A549 (cell line): ENCODE data around the gene SMIM7. TPM values are rescaled to one million over a fixed set of nuclear protein-coding genes. Genes with fewer than 3 reads are reported as not detected.

Experiments used
- ATAC-seq, 2 experiments: fragments of 200-7000 bp in 1 of 2; fragments of >200 bp in 1 of 2; cut with Nextera tagmentation in 1 of 2; cut with Tn5 transposase in 1 of 2; 3 replicates each; pipeline versions ENCODE4 v1.8.0 to v1.9.1; 2018 to 2020; ENCODE audit warnings: mild to moderate bottlenecking in 1 of 2, moderate library complexity in 1 of 2
- CTCF ChIA-PET: fragments of 300-600 bp; sonication (Branson Sonifier 250); formaldehyde crosslinking; extraction: SDS; loops from one replicate; lab custom pipeline; 2021; ENCODE audit warnings: antibody characterized with exemption, inconsistent platforms; lab: Yijun Ruan, JAX
- POLR2A ChIA-PET: fragments of 350-600 bp; formaldehyde crosslinking; extraction: SDS; loops from one replicate; lab custom pipeline; 2021; ENCODE audit warnings: antibody characterized with exemption, inconsistent platforms; lab: Yijun Ruan, JAX
- DNase-seq, 2 experiments: peaks; one replicate each; pipeline versions ENCODE4 v3.0.0 to v3.0.0-alpha.2; 2011 to 2016; ENCODE audit warnings: low read depth in 1 of 2, low spot score in 1 of 2
- FAIRE-seq: peaks from 2 replicates; lab custom pipeline; 2011; peaks lifted over from hg19 to GRCh38; lab: Jason Lieb, UNC
- H3K27ac ChIP-seq, 2 experiments: fragments of >200 bp; sonication (Bioruptor Twin); formaldehyde crosslinking; 3 replicates each; pipeline ENCODE4 v1.5.1; 2016 to 2017
- H3K4me1 ChIP-seq: fragments of >200 bp; sonication (Bioruptor Twin); formaldehyde crosslinking; 3 replicates; pipeline ENCODE4 v1.6.1; 2016
- H3K4me2 ChIP-seq: fragments of >200 bp; sonication (Bioruptor Twin); formaldehyde crosslinking; 3 replicates; pipeline ENCODE4 v1.6.1; 2016
- H3K4me3 ChIP-seq: fragments of >200 bp; sonication (Bioruptor Twin); formaldehyde crosslinking; 3 replicates; pipeline ENCODE4 v1.5.1; 2016
- H3K9me3 ChIP-seq: fragments of >200 bp; sonication (Bioruptor Twin); formaldehyde crosslinking; 3 replicates; pipeline ENCODE4 v1.6.1; 2016
- CBX8 ChIP-seq: fragments of 200-600 bp; sonication (generic); IDR thresholded peaks from 2 replicates; pipeline ENCODE4 v1.6.1; 2016
- CEBPB ChIP-seq, 2 experiments: fragments of >200 bp in 1 of 2; sonication (Bioruptor Twin) in 1 of 2; formaldehyde crosslinking in 1 of 2; IDR thresholded peaks; 2 replicates each; pipeline ENCODE4 v1.6.1; 2012 to 2016
- EHF ChIP-seq: fragments of 250-450 bp; sonication (Bioruptor Pico); IDR thresholded peaks from 2 replicates; pipeline ENCODE4 v1.5.0; 2020; ENCODE audit warnings: mild to moderate bottlenecking
- ESRRA ChIP-seq: fragments of 150-350 bp; IDR thresholded peaks from 2 replicates; pipeline ENCODE4 v1.6.1; 2014; ENCODE audit warnings: mild to moderate bottlenecking, low read length, borderline replicate concordance
- FOSL2 ChIP-seq, 2 experiments: fragments of 450-650 bp in 1 of 2; fragments of >200 bp in 1 of 2; sonication (Bioruptor Twin) in 1 of 2; formaldehyde crosslinking; IDR thresholded peaks; 2 replicates each; pipeline versions ENCODE4 v1.5.0 to v1.6.1; 2016 to 2020; ENCODE audit warnings: mild to moderate bottlenecking in 1 of 2, moderate library complexity in 1 of 2
- HOXB13 ChIP-seq: fragments of 250-450 bp; sonication (Bioruptor Pico); IDR thresholded peaks from 2 replicates; pipeline ENCODE4 v1.5.0; 2020; ENCODE audit warnings: low read depth, mild to moderate bottlenecking, moderate library complexity
- HOXB5 ChIP-seq: fragments of 250-450 bp; sonication (Bioruptor Pico); IDR thresholded peaks from 2 replicates; pipeline ENCODE4 v1.5.0; 2020; ENCODE audit warnings: mild to moderate bottlenecking, moderate library complexity
- MAFK ChIP-seq: fragments of 450-650 bp; IDR thresholded peaks from 2 replicates; pipeline ENCODE4 v1.6.1; 2014; ENCODE audit not compliant: partially characterized antibody
- MYC ChIP-seq: IDR thresholded peaks from 2 replicates; pipeline ENCODE4 v1.6.1; 2012; ENCODE audit warnings: mild to moderate bottlenecking, inconsistent platforms, low read length, improper control_type of control experiment, borderline replicate concordance
- NPAS2 ChIP-seq: fragments of 250-450 bp; sonication (Bioruptor Pico); IDR thresholded peaks from 2 replicates; pipeline ENCODE4 v1.8.0; 2022; ENCODE audit warnings: mild to moderate bottlenecking, moderate library complexity, borderline replicate concordance
- NR3C1 ChIP-seq: fragments of >200 bp; sonication (Bioruptor Twin); formaldehyde crosslinking; IDR thresholded peaks from 3 replicates; pipeline ENCODE4 v1.6.1; 2017
- PHF8 ChIP-seq: fragments of 200-600 bp; sonication (generic); IDR thresholded peaks from 2 replicates; pipeline ENCODE4 v1.6.1; 2016; ENCODE audit warnings: low read depth, mild to moderate bottlenecking, antibody characterized with exemption, moderate library complexity, borderline replicate concordance
- RAD21 ChIP-seq, 2 experiments: fragments of >200 bp in 1 of 2; sonication (Bioruptor Twin) in 1 of 2; formaldehyde crosslinking in 1 of 2; IDR thresholded peaks in 1 of 2; conservative IDR thresholded peaks in 1 of 2; 2 replicates in 1 of 2; 3 replicates in 1 of 2; pipeline ENCODE4 v1.6.1; 2012 to 2018; ENCODE audit warnings: inconsistent platforms in 1 of 2
- RARB ChIP-seq: fragments of 250-450 bp; sonication (Bioruptor Pico); IDR thresholded peaks from 2 replicates; pipeline ENCODE4 v1.8.0; 2021; ENCODE audit warnings: mild to moderate bottlenecking, moderate library complexity
- RFX5 ChIP-seq: fragments of 450-650 bp; IDR thresholded peaks from 2 replicates; pipeline ENCODE4 v1.7.1; 2014; ENCODE audit warnings: antibody characterized with exemption, mild to moderate bottlenecking, moderate library complexity
- SREBF2 ChIP-seq: fragments of 450-650 bp; IDR thresholded peaks from 2 replicates; pipeline ENCODE4 v1.6.1; 2014; ENCODE audit warnings: mild to moderate bottlenecking, moderate library complexity
- TFCP2L1 ChIP-seq: fragments of 250-450 bp; sonication (Bioruptor Pico); IDR thresholded peaks from 2 replicates; pipeline ENCODE4 v1.5.0; 2021; ENCODE audit warnings: mild to moderate bottlenecking
- TP53 ChIP-seq: fragments of 250-450 bp; sonication (Bioruptor Pico); IDR thresholded peaks from 2 replicates; pipeline ENCODE4 v1.5.0; 2021; ENCODE audit warnings: mild to moderate bottlenecking, moderate library complexity
- ZSCAN20 ChIP-seq: fragments of 250-450 bp; sonication (Bioruptor Pico); IDR thresholded peaks from 2 replicates; pipeline ENCODE4 v1.8.0; 2022; ENCODE audit warnings: mild to moderate bottlenecking, moderate library complexity
- WGBS: methylation state at CpG from one replicate; pipeline ENCODE4 v1.1.6; 2017; ENCODE audit errors: missing lambda C conversion rate; 5-methylcytosine and 5-hydroxymethylcytosine counted together
- polyA plus RNA-seq, 4 experiments: library from polyadenylated mRNA; depleted of rRNA in 3 of 4; stranded (reverse); fragments of >200 nt; fragmentation: RNase III in 1 of 4; extraction: RNeasy Plus Mini Kit Qiagen cat#74134 plus additional on column Dnase treatment in 1 of 4; gene quantifications; 2 replicates in 3 of 4; 3 replicates in 1 of 4; pipeline ENCODE4 v1.2.3, GENCODE V29; 2011 to 2017
- TF ChIP-seq, protein P1 (sequence below): fragments of 250-450 bp; sonication (Bioruptor Pico); IDR thresholded peaks from 2 replicates; pipeline ENCODE4 v1.5.0; 2021; ENCODE audit warnings: mild to moderate bottlenecking, moderate library complexity, borderline replicate concordance
- TF ChIP-seq, protein P2 (sequence below): IDR thresholded peaks from 2 replicates; pipeline ENCODE4 v1.6.1; 2012
- TF ChIP-seq, protein P3 (sequence below): IDR thresholded peaks from 2 replicates; pipeline ENCODE4 v1.6.1; 2012; ENCODE audit warnings: low read depth, borderline replicate concordance
- TF ChIP-seq, protein P4 (sequence below): fragments of 250-450 bp; sonication (Bioruptor Pico); IDR thresholded peaks from 2 replicates; pipeline ENCODE4 v1.5.0; 2020; ENCODE audit warnings: low read depth, mild to moderate bottlenecking, moderate library complexity
- TF ChIP-seq, protein P5 (sequence below): fragments of 200-600 bp; sonication (generic); IDR thresholded peaks from 2 replicates; pipeline ENCODE4 v1.6.1; 2016; ENCODE audit warnings: antibody characterized with exemption, mild to moderate bottlenecking, moderate library complexity

SMIM7 gene
- polyA plus RNA-seq, 2 of the 4 experiments (the other 2 are of a cell fraction), result 74.7 to 98.8 TPM

DNA sequence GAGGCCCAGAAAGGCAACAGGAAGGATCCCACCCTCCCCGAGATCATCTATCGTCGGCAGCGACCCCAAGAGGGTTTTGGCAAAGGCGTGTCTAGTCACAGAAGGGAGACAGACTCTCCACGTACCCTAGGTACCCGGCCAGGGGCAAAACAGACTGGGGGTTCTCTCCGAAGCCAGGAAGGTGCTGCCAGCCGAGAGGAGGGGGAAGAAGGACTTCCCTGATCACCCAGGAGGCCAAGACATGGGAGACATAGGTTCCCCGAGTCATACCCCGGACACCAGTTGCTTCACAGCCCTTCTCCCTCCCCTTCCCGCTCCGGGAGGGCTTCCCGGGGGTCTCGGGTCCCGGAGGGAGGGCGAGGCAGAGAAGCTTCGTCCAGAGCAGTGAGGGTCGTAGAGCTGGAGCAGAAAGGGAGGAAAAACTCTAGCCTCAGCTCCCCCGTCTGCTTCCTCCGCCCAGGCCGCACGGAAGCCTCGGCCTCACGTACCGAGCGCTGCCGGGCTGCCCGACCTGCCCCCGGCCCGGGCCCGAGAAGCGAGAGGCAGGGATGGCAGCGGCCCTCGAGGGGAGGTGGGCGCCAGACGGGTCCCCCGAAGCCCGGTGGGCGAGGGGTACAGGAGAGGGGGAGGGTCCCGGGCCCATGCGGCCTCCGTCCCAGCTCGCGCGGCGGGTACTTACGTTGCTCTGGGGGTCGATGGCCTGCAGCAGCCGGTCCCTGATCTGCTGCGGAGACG is 32.6 kb downstream of the SMIM7 start:
- Histone ChIP-seq H3K9me3 (no peaks in the 10 kb centered on the region), H3K4me2 (peak overlapping the region; percentile 87), H3K4me3 (peak overlapping the region; percentile 98), H3K4me1 (peaks cover 15% of the 10 kb centered on the region; the same call in 2 of the 3 replicates), H3K27ac (peak overlapping the region; percentile 89 to 99)
- CTCF ChIA-PET, result interaction anchor here (0.6 to 0.9 kb wide), 2 partner anchors 11 to 31 kb away, joined by 3 read pairs; no protein-coding TSS in a partner anchor
- TF ChIP-seq, protein P1, sequence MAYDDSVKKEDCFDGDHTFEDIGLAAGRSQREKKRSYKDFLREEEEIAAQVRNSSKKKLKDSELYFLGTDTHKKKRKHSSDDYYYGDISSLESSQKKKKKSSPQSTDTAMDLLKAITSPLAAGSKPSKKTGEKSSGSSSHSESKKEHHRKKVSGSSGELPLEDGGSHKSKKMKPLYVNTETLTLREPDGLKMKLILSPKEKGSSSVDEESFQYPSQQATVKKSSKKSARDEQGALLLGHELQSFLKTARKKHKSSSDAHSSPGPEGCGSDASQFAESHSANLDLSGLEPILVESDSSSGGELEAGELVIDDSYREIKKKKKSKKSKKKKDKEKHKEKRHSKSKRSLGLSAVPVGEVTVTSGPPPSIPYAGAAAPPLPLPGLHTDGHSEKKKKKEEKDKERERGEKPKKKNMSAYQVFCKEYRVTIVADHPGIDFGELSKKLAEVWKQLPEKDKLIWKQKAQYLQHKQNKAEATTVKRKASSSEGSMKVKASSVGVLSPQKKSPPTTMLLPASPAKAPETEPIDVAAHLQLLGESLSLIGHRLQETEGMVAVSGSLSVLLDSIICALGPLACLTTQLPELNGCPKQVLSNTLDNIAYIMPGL (CRISPR knock-in tag), result 0 out of 2 replicates have a peak, but pooled peaks have one; percentile 34
- no peak for TF ChIP-seq CEBPB (IDR thresholded peaks at IDR 0.05)
- no peak for TF ChIP-seq TP53 (CRISPR knock-in tag)
- no peak for TF ChIP-seq RAD21 (conservative IDR thresholded peaks at IDR 0.05 in 1 of 2, IDR thresholded peaks at IDR 0.05 in 1 of 2)
- no peak for TF ChIP-seq FOSL2 (IDR thresholded peaks at IDR 0.05)
- TF ChIP-seq FOSL2 (CRISPR knock-in tag; IDR thresholded peaks at IDR 0.05), result no peak
- no peak for TF ChIP-seq ZSCAN20 (CRISPR knock-in tag)
- TF ChIP-seq EHF, result no peak
- TF ChIP-seq CBX8, result peak; percentile 67; the same call in 1 of the 2 replicates
- peak; percentile 83 for TF ChIP-seq PHF8
- ATAC-seq, result no peak
- no peak for FAIRE-seq
- DNase-seq, result peak in 1 of 2 experiments; percentile 11
- WGBS, result 4% methylated on average over 16 of the region's 52 CpGs
- POLR2A ChIA-PET, result interaction anchor here (1.0 kb wide), 3 partner anchors 10 to 85 kb away, joined by 3 to 4 read pairs (median 4); no protein-coding TSS in a partner anchor

DNA sequence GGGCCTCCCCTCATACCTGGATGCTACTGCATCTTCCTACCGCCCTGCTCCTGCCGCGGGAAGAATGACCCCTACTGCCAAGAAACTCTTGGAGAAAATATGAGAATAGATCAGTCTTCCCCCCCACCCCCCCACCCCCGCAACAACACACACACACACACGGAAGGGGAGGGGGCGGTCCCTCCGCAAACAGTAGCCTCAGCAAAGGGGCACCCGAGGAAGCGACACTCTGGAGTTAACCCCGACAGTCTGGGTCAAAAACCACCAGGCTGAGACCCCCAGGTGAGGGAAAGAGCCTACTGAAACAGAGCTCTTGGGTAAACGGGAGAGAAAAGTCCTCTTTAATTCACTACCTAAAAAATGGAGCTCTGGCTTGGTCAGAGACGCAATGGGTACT is 33.1 kb downstream of the SMIM7 start:
- CTCF ChIA-PET, result interaction anchor here (0.6 kb wide), 1 partner anchor 12 kb away, joined by 3 read pairs; no protein-coding TSS in a partner anchor
- no peak for DNase-seq
- POLR2A ChIA-PET, result no interaction called here
- WGBS, result 32% methylated on average over 5 of the region's 12 CpGs
- H3K4me3 ChIP-seq, result peak overlapping the region; percentile 98
- no peaks in the 10 kb centered on the region for H3K9me3 ChIP-seq
- no peak for ATAC-seq
- peak overlapping the region; percentile 89 to 99 for H3K27ac ChIP-seq
- peak overlapping the region; percentile 87 for H3K4me2 ChIP-seq
- H3K4me1 ChIP-seq, result peaks cover 15% of the 10 kb centered on the region; the same call in 2 of the 3 replicates
- TF ChIP-seq RAD21 (conservative IDR thresholded peaks at IDR 0.05 in 1 of 2, IDR thresholded peaks at IDR 0.05 in 1 of 2) (no peak), NR3C1 (no peak), HOXB13 (CRISPR knock-in tag) (no peak), TP53 (CRISPR knock-in tag) (no peak), RARB (CRISPR knock-in tag) (no peak), TFCP2L1 (CRISPR knock-in tag) (no peak), HOXB5 (CRISPR knock-in tag) (no peak), SREBF2 (no peak), EHF (no peak), ESRRA (no peak), MAFK (no peak), RFX5 (no peak), NPAS2 (CRISPR knock-in tag) (no peak), MYC (no peak)
- TF ChIP-seq, protein P2, sequence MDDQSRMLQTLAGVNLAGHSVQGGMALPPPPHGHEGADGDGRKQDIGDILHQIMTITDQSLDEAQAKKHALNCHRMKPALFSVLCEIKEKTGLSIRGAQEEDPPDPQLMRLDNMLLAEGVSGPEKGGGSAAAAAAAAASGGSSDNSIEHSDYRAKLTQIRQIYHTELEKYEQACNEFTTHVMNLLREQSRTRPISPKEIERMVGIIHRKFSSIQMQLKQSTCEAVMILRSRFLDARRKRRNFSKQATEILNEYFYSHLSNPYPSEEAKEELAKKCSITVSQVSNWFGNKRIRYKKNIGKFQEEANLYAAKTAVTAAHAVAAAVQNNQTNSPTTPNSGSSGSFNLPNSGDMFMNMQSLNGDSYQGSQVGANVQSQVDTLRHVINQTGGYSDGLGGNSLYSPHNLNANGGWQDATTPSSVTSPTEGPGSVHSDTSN, result no peak
- TF ChIP-seq, protein P3, sequence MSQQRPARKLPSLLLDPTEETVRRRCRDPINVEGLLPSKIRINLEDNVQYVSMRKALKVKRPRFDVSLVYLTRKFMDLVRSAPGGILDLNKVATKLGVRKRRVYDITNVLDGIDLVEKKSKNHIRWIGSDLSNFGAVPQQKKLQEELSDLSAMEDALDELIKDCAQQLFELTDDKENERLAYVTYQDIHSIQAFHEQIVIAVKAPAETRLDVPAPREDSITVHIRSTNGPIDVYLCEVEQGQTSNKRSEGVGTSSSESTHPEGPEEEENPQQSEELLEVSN, result no peak
- TF ChIP-seq, protein P4, sequence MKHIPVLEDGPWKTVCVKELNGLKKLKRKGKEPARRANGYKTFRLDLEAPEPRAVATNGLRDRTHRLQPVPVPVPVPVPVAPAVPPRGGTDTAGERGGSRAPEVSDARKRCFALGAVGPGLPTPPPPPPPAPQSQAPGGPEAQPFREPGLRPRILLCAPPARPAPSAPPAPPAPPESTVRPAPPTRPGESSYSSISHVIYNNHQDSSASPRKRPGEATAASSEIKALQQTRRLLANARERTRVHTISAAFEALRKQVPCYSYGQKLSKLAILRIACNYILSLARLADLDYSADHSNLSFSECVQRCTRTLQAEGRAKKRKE, result no peak
- TF ChIP-seq, protein P5, sequence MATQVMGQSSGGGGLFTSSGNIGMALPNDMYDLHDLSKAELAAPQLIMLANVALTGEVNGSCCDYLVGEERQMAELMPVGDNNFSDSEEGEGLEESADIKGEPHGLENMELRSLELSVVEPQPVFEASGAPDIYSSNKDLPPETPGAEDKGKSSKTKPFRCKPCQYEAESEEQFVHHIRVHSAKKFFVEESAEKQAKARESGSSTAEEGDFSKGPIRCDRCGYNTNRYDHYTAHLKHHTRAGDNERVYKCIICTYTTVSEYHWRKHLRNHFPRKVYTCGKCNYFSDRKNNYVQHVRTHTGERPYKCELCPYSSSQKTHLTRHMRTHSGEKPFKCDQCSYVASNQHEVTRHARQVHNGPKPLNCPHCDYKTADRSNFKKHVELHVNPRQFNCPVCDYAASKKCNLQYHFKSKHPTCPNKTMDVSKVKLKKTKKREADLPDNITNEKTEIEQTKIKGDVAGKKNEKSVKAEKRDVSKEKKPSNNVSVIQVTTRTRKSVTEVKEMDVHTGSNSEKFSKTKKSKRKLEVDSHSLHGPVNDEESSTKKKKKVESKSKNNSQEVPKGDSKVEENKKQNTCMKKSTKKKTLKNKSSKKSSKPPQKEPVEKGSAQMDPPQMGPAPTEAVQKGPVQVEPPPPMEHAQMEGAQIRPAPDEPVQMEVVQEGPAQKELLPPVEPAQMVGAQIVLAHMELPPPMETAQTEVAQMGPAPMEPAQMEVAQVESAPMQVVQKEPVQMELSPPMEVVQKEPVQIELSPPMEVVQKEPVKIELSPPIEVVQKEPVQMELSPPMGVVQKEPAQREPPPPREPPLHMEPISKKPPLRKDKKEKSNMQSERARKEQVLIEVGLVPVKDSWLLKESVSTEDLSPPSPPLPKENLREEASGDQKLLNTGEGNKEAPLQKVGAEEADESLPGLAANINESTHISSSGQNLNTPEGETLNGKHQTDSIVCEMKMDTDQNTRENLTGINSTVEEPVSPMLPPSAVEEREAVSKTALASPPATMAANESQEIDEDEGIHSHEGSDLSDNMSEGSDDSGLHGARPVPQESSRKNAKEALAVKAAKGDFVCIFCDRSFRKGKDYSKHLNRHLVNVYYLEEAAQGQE, result no peak
- no peak for FAIRE-seq
